Measurements from ENCODE around the gene CPSF4L. TPM values are rescaled to one million over a fixed set of nuclear protein-coding genes. Genes with fewer than 3 reads are reported as not detected.

The CPSF4L gene
- total RNA-seq, 1 donor from 2014 or later: not detected

DNA sequence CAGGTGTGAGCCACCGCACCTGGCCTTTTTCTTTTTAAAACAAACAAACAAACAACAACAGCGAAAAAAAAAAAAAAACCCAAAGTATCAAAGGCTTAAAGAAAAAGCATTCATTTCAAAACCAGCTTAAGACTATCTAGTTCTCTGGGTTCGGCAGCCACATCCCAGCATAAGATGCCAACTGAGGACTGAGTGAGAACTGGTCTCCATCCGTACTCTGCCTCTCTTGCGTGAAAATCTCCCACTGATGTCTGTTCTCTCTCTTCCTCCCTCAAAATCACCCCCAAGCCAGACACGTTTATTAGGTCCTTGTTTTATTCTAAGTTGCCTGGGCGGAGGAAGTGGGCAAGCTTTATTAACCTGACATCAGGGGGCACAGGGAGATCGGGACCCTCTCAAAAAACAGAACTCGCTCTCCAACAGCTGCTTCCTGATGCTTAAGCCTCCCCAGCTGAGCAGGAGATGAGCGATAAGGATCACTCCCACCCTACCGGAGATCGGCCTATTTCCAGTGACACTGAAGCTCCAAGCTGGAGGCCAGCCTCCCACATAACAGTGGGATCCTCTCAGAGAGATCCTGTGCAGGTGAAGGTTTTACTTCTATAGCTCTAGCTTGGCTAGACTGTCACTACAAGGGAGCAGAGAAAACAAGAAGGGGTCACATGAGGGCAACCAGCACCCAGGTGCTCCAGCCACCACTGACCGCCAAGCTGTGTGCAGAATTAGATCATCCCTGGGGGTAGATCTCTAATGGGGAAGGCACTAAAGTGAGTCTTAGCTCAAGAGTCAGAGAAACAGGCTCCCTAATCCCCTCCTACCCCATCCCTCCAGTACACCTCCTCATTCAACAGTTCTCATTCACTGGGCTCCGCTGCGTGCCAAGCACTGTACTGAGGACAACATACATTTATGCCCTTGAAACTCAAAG lies 36.5 kb upstream of the CPSF4L start:
- Mint-ChIP-seq H3K36me3 (ENCODE audit: low read depth) (no peaks in the 10 kb centered on the region), H3K4me1 (no peaks in the 10 kb centered on the region), H3K27ac (no peak overlapping the region), H3K9me3 (no peaks in the 10 kb centered on the region), H3K4me3 (no peak overlapping the region), H3K27me3 (peaks cover 5% of the 10 kb centered on the region)
- no peak for DNase-seq
- intact Hi-C loops (cut with micrococcal nuclease): no loop called here

GRCh38 chr17:73293480-73293911 lies 31.8 kb upstream of the CPSF4L start:
- DNase-seq: no peak
- intact Hi-C loops (cut with micrococcal nuclease): no loop called here
- Mint-ChIP-seq H3K27ac (no peak overlapping the region), H3K4me3 (no peak overlapping the region), H3K4me1 (peaks cover 11% of the 10 kb centered on the region), H3K9me3 (no peaks in the 10 kb centered on the region), H3K36me3 (ENCODE audit: low read depth) (no peaks in the 10 kb centered on the region), H3K27me3 (peaks cover 5% of the 10 kb centered on the region)

DNA sequence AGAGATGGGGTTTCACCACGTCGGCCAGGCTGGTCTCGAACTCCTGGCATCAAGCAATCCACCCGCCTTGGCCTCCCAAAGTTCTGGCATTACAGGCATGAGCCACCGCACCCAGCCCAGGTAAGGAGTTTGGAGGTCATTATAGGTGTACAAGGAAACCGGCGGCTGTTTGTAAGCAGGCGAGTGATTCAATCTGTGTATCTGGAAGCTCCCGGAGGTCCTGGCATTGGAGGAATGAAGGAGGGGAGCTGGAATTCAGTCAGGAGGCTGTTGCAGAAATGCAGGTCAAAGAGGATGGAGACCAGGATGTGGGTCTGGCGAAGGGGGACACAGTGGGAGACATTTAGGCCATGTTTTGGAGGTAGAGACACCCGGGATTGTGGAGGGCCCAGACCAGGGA lies 31.4 kb upstream of the CPSF4L start:
- Mint-ChIP-seq H3K4me3 (no peak overlapping the region), H3K4me1 (peaks cover 11% of the 10 kb centered on the region), H3K9me3 (no peaks in the 10 kb centered on the region), H3K36me3 (ENCODE audit: low read depth) (no peaks in the 10 kb centered on the region), H3K27me3 (peaks cover under 1% of the 10 kb centered on the region), H3K27ac (no peak overlapping the region)
- intact Hi-C loops (cut with micrococcal nuclease): no loop called here
- DNase-seq: no peak

DNA sequence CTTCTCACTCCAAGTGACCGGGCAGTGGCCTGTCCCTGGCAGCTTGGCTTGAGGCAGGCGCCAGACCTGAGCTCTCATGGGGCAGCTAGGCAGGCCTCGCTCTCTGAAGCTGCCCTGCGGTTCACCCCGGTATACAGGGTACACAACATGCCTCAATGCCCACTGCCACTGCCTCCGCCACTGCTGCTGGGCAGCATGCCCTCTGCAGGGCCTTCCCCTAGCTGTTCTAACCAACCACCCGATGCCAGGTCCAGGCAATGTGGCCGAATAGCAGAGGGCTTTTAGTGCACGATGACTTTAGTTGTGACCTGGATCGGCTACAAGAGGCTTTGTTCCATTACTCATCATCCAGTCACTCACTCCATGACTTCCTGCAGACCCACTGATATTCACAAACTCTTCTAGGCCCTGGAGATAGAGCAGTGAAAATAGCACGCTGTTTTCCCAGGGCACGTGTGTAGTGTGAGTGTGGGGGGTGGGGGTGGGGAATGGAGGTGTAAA lies 30.4 kb upstream of the CPSF4L start:
- no peak overlapping the region for H3K4me3 Mint-ChIP-seq
- H3K4me1 Mint-ChIP-seq: peaks cover 11% of the 10 kb centered on the region
- no peaks in the 10 kb centered on the region for H3K27me3 Mint-ChIP-seq
- no peak for DNase-seq
- intact Hi-C loops (cut with micrococcal nuclease): no loop called here
- no peak overlapping the region for H3K27ac Mint-ChIP-seq
- no peaks in the 10 kb centered on the region for H3K9me3 Mint-ChIP-seq
- no peaks in the 10 kb centered on the region for H3K36me3 Mint-ChIP-seq (ENCODE audit: low read depth)

GRCh38 chr17:73291260-73291801 lies 29.7 kb upstream of the CPSF4L start:
- no peaks in the 10 kb centered on the region for H3K9me3 Mint-ChIP-seq
- no peak overlapping the region for H3K27ac Mint-ChIP-seq
- peaks cover 11% of the 10 kb centered on the region for H3K4me1 Mint-ChIP-seq
- H3K36me3 Mint-ChIP-seq (ENCODE audit: low read depth): no peaks in the 10 kb centered on the region
- DNase-seq: no peak
- intact Hi-C loops (cut with micrococcal nuclease): no loop called here
- H3K4me3 Mint-ChIP-seq: no peak overlapping the region
- no peaks in the 10 kb centered on the region for H3K27me3 Mint-ChIP-seq

DNA sequence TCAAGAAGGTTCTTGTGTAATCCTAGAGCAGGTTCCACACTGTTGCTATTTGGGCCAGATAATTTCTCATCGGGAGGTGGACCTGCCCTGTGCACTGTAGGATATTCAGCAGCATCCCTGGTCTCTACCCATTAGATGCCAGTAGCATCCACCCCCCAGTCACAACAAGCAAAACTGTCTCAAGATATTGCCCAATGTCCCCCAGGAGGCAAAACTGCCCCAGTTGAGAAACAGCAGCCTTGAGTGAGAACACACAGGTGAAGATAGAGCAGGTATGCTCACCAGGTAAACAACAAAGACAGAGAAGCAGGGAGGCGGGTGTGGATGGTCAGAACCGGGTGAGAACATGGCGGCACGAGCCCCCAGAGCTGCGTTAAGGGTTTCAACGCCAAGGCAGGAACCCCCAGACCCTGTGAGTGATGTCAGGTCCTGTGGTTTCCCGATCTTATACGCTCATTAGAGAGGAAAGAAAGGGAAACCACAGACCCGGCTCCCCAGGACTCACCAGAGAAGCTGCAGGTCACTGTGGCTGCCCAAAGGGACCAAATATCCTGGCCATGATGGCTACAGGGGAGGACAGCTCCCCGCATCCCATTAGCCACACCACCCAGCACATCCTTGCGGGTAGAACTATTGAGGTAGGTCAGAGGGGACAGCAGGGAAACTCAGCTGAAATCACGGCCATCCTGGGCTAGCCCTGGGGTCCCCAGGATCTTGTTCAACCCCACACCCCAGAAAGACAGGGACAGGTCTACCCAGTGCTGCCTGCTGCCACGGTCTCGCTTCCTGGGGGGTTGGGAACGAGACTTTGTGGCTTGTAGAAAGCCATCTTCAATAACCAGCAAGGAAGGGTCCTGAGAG lies 28.9 kb upstream of the CPSF4L start:
- no peak overlapping the region for H3K4me3 Mint-ChIP-seq
- no peaks in the 10 kb centered on the region for H3K9me3 Mint-ChIP-seq
- H3K27me3 Mint-ChIP-seq: no peaks in the 10 kb centered on the region
- intact Hi-C loops (cut with micrococcal nuclease): no loop called here
- peaks cover 11% of the 10 kb centered on the region for H3K4me1 Mint-ChIP-seq
- no peaks in the 10 kb centered on the region for H3K36me3 Mint-ChIP-seq (ENCODE audit: low read depth)
- H3K27ac Mint-ChIP-seq: no peak overlapping the region
- no peak for DNase-seq

- Mint-ChIP-seq H3K4me1 (peaks cover 11% of the 10 kb centered on the region), H3K27me3 (no peaks in the 10 kb centered on the region), H3K36me3 (ENCODE audit: low read depth) (no peaks in the 10 kb centered on the region), H3K27ac (no peak overlapping the region), H3K9me3 (no peaks in the 10 kb centered on the region), H3K4me3 (no peak overlapping the region)
- intact Hi-C loops (cut with micrococcal nuclease): no loop called here
- DNase-seq: no peak
Measured at GRCh38 chr17:73289549-73290254, 28.0 kb upstream of the CPSF4L start.

- no peaks in the 10 kb centered on the region for H3K27me3 Mint-ChIP-seq
- DNase-seq: no peak
- no peak overlapping the region for H3K27ac Mint-ChIP-seq
- intact Hi-C loops (cut with micrococcal nuclease): no loop called here
- no peak overlapping the region for H3K4me3 Mint-ChIP-seq
- no peaks in the 10 kb centered on the region for H3K9me3 Mint-ChIP-seq
- peaks cover 11% of the 10 kb centered on the region for H3K4me1 Mint-ChIP-seq
- H3K36me3 Mint-ChIP-seq (ENCODE audit: low read depth): no peaks in the 10 kb centered on the region
Measured at GRCh38 chr17:73288534-73289302, 27.0 kb upstream of the CPSF4L start.

- no peak overlapping the region for H3K27ac Mint-ChIP-seq
- DNase-seq: no peak
- H3K9me3 Mint-ChIP-seq: no peaks in the 10 kb centered on the region
- intact Hi-C loops (cut with micrococcal nuclease): no loop called here
- H3K36me3 Mint-ChIP-seq (ENCODE audit: low read depth): no peaks in the 10 kb centered on the region
- H3K4me3 Mint-ChIP-seq: no peak overlapping the region
- no peaks in the 10 kb centered on the region for H3K27me3 Mint-ChIP-seq
- peaks cover 11% of the 10 kb centered on the region for H3K4me1 Mint-ChIP-seq
Measured at GRCh38 chr17:73286863-73287296, 25.2 kb upstream of the CPSF4L start.

DNA sequence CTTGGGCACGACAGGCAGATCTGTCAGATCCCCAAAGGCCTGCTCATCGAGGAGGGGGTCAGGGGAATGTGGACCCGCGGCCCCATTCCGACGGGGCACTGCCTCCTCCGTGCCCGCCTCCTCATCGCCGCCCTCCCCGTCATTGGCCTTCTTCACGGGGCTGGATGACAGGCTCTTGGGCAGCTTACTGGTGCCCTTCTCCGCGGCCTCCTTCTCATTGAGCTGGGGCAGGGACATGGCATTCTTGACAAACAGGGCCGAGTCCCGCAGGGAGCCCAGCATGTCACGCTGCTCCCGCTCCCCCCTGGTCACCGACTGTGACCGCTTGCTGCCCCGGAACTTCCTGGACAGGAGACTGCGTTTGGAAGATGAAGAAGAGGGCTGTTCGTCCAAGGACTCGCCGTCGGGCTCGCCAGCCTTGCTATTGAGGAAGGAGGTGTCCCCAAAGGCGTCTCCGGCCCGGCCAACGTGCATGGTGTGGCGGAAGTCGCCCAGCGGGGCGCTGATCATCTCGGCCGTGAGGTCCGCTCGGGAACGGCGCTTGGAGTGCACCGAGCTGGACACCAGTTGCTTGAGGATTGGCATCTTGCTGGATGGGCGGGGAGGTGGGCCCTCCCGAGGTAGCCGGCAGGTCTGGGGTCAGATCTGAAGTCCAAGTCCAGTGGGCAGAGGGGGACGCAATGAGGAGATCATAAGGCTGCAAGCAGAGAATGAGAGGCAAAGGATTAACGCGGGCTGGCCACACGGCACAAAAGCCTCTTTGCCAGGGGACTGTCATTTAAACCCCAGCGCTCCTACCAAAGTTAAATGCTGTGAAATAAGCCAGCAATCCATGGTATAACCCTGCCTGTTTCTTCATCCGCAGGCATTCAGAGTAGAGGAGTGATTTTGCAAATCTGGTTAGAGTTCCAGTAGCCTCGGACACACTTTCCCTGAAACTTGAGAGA lies 24.5 kb upstream of the CPSF4L start:
- H3K27ac Mint-ChIP-seq: no peak overlapping the region
- intact Hi-C loops (cut with micrococcal nuclease): no loop called here
- H3K4me1 Mint-ChIP-seq: peaks cover 5% of the 10 kb centered on the region
- no peaks in the 10 kb centered on the region for H3K36me3 Mint-ChIP-seq (ENCODE audit: low read depth)
- no peaks in the 10 kb centered on the region for H3K9me3 Mint-ChIP-seq
- no peaks in the 10 kb centered on the region for H3K27me3 Mint-ChIP-seq
- H3K4me3 Mint-ChIP-seq: no peak overlapping the region
- DNase-seq: no peak

GRCh38 chr17:73285603-73285908 lies 23.9 kb upstream of the CPSF4L start:
- intact Hi-C loops (cut with micrococcal nuclease): no loop called here
- DNase-seq: no peak
- H3K4me1 Mint-ChIP-seq: peaks cover 2% of the 10 kb centered on the region
- H3K36me3 Mint-ChIP-seq (ENCODE audit: low read depth): no peaks in the 10 kb centered on the region
- no peaks in the 10 kb centered on the region for H3K27me3 Mint-ChIP-seq
- no peak overlapping the region for H3K4me3 Mint-ChIP-seq
- H3K9me3 Mint-ChIP-seq: no peaks in the 10 kb centered on the region
- H3K27ac Mint-ChIP-seq: no peak overlapping the region

DNA sequence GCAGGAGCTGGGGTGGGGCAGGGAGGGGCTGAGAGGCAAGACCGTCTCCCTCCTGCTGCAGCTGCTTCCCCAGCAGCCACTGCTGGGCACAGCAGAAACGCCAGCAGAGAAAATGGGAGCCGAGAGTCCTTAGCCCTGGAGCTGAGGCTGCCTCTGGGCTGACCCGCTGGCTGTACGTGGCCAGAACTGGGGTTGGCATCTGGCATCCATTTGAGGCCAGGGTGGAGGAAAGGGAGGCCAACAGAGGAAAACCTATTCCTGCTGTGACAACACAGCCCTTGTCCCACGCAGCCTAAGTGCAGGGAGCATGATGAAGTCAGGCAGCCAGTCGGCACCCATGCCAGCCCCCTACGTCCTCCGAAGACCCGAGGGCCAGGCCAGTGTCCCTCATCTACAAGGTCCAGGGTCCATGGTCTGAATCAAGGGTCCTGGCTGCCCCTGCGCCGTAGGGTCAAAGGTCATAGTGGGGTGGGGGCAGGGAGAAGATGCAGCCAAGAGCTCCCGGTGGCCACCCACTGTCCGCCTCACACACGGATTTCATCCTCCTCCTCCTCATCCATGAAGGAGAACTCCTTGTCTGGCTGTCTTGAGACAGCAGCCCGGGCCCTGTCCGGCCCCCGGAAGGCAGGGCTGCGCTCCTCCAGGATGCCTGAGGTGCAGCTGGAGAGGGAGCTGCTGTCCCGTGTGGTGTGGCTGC lies 23.4 kb upstream of the CPSF4L start:
- Mint-ChIP-seq H3K9me3 (no peaks in the 10 kb centered on the region), H3K36me3 (ENCODE audit: low read depth) (no peaks in the 10 kb centered on the region), H3K4me3 (no peak overlapping the region), H3K27ac (no peak overlapping the region), H3K4me1 (no peaks in the 10 kb centered on the region), H3K27me3 (no peaks in the 10 kb centered on the region)
- intact Hi-C loops (cut with micrococcal nuclease): no loop called here
- no peak for DNase-seq

Measured in activated CD4-positive, alpha-beta T cell treated with anti-CD3 and anti-CD28 coated beads, Interleukin-2, amount 10 ng/mL, durations not matched to agents 24 days and 14 days (primary cell).